ENCODE results near the gene ATG9A.
"Not testable (repeated sequence)": the region's sequence is repeated elsewhere in the genome, so short reads cannot be mapped to it uniquely, and the experiment has no call there.

ATG9A gene

GRCh38 chr2:219210196-219210885 lies 19.1 kb downstream of the ATG9A start:
- no peak overlapping the region for H3K9ac ChIP-seq (ENCODE audit: low read depth, low read length)
- peaks cover 8% of the 10 kb centered on the region for H3K36me3 ChIP-seq (ENCODE audit: insufficient read depth, low read length)
- peaks cover 5% of the 10 kb centered on the region; the same call in 1 of the 2 replicates for H3K4me1 ChIP-seq (ENCODE audit: insufficient read depth, low read length)
- no peaks in the 10 kb centered on the region for H3K9me3 ChIP-seq (ENCODE audit: control insufficient read depth, insufficient read depth, low read length)

DNA sequence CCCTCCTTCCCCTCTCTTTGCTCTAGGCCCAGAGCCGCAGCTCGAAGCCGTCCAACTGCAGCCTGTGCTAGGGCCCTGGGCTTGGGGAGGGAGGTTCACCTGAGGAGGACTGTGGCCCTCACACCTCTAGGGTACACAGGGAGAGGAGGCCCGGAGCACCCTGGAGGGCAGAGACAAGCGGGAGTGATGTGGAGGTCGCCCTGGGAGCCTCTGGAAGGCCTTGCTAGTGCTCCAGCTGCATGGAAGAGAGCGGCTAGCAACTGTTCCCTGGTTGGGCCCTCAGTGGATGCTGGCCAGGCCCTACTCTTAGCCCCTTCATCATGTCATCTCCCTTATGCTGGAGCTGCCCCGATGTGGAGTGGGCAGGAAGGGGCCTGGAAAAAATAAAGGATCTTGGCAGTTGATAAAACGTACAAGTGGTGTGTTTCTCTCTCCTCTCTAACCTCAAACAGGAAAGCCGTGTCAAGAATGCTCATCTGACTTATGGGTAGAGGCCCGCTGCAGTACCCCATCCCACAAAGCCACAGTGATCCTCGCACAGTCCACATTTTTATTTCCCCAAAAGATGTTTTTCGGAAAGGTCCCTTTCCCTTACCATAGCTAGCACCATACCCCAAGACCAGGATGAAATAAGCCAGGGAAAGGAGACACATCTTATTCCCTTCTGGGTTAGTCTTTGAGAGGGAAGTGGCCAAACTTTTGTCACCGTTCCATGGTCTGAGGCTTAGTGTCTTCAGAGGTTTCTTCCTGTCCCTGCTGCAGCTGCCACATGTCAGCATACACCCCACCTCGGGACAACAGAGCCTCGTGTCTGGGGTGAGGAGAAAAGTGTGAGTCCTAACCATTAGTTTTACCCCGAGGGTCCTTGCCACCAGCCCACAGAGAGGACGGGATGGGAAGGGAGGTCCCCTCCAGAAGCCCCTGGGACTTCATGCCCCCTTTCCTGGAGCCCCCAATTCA lies 19.9 kb downstream of the ATG9A start:
- H3K9ac ChIP-seq (ENCODE audit: low read depth, low read length) = no peak overlapping the region
- H3K36me3 ChIP-seq (ENCODE audit: insufficient read depth, low read length) = peaks cover 5% of the 10 kb centered on the region

DNA sequence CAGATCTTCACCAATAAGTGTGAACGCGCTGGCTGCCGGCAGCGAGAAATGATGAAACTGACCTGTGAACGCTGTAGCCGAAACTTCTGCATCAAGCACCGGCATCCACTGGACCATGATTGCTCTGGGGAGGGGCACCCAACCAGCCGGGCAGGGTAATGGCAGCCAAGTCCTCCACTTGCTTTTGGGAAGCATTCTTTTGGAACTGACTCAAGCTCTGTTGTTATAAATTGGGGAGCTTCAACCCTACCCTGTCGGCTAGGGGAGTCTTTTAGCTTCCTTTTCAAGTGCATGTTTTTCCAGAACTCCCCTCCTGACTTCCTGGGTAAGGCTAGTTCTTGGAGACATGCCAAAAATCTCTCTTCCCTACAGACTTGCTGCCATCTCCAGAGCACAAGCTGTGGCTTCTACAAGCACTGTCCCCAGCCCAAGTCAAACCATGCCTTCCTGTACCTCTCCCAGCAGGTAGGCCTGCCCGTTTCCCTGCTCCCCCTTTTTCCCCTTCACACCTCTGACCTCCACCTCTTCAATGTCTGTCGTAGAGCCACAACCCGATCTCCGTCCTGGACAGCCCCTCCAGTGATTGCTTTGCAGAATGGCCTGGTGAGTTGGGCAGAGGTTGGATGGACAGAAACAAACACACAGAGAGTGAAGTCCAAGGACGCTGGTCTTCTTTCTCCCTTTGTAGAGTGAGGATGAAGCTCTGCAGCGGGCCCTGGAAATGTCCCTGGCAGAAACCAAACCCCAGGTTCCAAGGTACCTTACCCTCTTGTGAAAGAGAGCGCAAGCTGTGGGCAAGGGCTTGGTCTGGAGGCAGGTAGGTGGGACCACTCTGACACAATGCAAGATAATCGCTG lies 21.3 kb downstream of the ATG9A start:
- no peaks in the 10 kb centered on the region; the same call in 1 of the 2 replicates for H3K36me3 ChIP-seq (ENCODE audit: insufficient read depth, low read length)
- no peak overlapping the region for H3K9ac ChIP-seq (ENCODE audit: low read depth, low read length)
- H3K9me3 ChIP-seq (ENCODE audit: control insufficient read depth, insufficient read depth, low read length) = no peaks in the 10 kb centered on the region
- peaks cover 5% of the 10 kb centered on the region; the same call in 1 of the 2 replicates for H3K4me1 ChIP-seq (ENCODE audit: insufficient read depth, low read length)

More for the DNA sequence above, 19.9 kb downstream of the ATG9A start:
- peaks cover 5% of the 10 kb centered on the region; the same call in 1 of the 2 replicates for H3K4me1 ChIP-seq (ENCODE audit: insufficient read depth, low read length)
- no peaks in the 10 kb centered on the region for H3K9me3 ChIP-seq (ENCODE audit: control insufficient read depth, insufficient read depth, low read length)

- H3K9me3 ChIP-seq (ENCODE audit: control insufficient read depth, insufficient read depth, low read length) = no peaks in the 10 kb centered on the region
- H3K36me3 ChIP-seq (ENCODE audit: insufficient read depth, low read length) = no peaks in the 10 kb centered on the region; the same call in 1 of the 2 replicates
- peaks cover 5% of the 10 kb centered on the region; the same call in 1 of the 2 replicates for H3K4me1 ChIP-seq (ENCODE audit: insufficient read depth, low read length)
- peak overlapping the region; percentile 95 for H3K9ac ChIP-seq (ENCODE audit: low read depth, low read length)
Measured at GRCh38 chr2:219207134-219207883, 22.1 kb downstream of the ATG9A start.

GRCh38 chr2:219206328-219207133 lies 22.9 kb downstream of the ATG9A start, which contains the start of gene ZFAND2B:
ZFAND2B (plus strand) TSS chr2:219206782; CDS start chr2:219206988, 206 bp downstream.
- H3K4me1 ChIP-seq (ENCODE audit: insufficient read depth, low read length) = peaks cover 5% of the 10 kb centered on the region; the same call in 1 of the 2 replicates

DNA sequence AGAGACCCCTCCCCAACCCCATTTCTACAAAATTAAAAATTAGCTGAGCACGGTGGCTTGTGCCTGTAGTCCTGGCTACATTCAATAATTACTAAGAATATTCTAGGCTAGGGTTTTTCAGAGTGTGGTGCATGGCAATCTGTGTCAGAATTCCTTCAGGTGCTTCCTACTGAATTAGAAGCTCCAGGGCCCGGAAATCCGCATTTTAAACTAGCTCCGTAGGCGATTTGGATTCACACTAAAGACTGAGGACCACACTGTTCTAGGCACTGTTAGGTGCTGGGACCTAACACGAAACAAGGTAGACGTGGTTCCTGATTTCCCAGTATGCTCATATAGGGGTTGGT lies 23.5 kb downstream of the ATG9A start:
- Histone ChIP-seq H3K9me3 (ENCODE audit: control insufficient read depth, insufficient read depth, low read length) (no peaks in the 10 kb centered on the region), H3K4me1 (ENCODE audit: insufficient read depth, low read length) (peaks cover 5% of the 10 kb centered on the region; the same call in 1 of the 2 replicates), H3K36me3 (ENCODE audit: insufficient read depth, low read length) (no peaks in the 10 kb centered on the region; the same call in 1 of the 2 replicates), H3K9ac (ENCODE audit: low read depth, low read length) (peak overlapping the region; percentile 95)

More at GRCh38 chr2:219206328-219207133, 22.9 kb downstream of the ATG9A start, which contains the start of gene ZFAND2B:
- Histone ChIP-seq H3K36me3 (ENCODE audit: insufficient read depth, low read length) (no peaks in the 10 kb centered on the region; the same call in 1 of the 2 replicates), H3K9me3 (ENCODE audit: control insufficient read depth, insufficient read depth, low read length) (no peaks in the 10 kb centered on the region), H3K9ac (ENCODE audit: low read depth, low read length) (peak within 1 kb of the TSS; percentile 95)

GRCh38 chr2:219205165-219205538 lies 24.3 kb downstream of the ATG9A start:
- no peaks in the 10 kb centered on the region; the same call in 1 of the 2 replicates for H3K36me3 ChIP-seq (ENCODE audit: insufficient read depth, low read length)
- H3K9me3 ChIP-seq (ENCODE audit: control insufficient read depth, insufficient read depth, low read length) = no peaks in the 10 kb centered on the region
- peaks cover 5% of the 10 kb centered on the region; the same call in 1 of the 2 replicates for H3K4me1 ChIP-seq (ENCODE audit: insufficient read depth, low read length)
- H3K9ac ChIP-seq (ENCODE audit: low read depth, low read length) = no peak overlapping the region

DNA sequence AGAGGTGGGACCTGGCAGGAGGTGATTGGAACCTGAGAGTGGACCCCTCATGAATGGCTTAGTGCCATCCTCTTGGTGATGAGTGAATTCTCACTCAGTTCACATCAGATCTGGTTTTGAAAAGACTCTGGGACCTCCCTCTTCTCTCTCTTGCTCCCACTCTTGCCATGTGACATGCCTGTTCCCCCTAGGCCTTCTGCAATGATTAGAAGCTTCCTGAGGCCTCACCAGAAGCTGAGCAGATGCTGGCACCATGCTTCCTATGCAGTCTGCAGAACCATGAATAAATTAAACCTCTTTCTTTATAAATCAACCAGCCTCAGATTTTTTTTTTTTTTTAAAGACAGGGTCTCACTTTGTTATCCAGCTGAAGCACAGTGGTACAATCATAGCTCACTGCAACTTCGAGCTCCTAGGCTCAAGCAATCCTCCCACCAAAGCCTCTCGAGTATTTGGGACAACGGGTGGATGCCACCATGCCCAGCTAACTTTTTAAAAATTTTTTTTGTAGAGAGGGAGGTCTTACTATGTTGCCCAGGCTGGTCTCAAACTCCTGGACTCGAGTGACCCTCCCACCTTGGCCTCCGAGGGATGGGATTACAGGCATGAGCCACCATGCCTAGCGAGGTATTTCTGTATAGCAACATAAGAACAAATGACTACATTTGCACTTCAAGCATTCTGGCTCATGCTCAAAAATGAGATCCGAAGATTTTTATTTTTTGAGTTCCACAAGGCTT lies 24.8 kb downstream of the ATG9A start:
- H3K9me3 ChIP-seq (ENCODE audit: control insufficient read depth, insufficient read depth, low read length) = no peaks in the 10 kb centered on the region
- H3K36me3 ChIP-seq (ENCODE audit: insufficient read depth, low read length) = no peaks in the 10 kb centered on the region; the same call in 1 of the 2 replicates
- H3K9ac ChIP-seq (ENCODE audit: low read depth, low read length) = no peak overlapping the region
- peaks cover 5% of the 10 kb centered on the region; the same call in 1 of the 2 replicates for H3K4me1 ChIP-seq (ENCODE audit: insufficient read depth, low read length)

DNA sequence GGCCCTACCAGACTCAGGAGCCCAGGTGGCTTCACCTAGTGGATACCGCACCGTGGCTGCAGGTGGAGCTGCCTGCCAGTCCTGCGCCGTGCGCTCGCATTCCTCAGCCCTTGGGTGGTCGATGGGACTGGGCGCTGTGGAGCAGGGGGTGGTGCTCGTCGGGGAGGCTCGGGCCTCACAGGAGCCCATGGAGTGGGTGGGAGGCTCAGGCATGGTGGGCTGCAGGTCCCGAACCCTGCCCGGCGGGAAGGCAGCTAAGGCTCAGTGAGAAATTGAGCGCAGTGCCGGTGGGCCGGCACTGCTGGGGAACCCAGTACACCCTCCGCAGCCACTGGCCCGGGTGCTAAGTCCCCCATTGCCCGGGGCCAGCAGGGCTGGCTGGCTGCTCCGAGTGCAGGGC lies 28.1 kb downstream of the ATG9A start:
- H3K4me1 ChIP-seq (ENCODE audit: insufficient read depth, low read length); H3K9me3 ChIP-seq (ENCODE audit: control insufficient read depth, insufficient read depth, low read length); H3K9ac ChIP-seq (ENCODE audit: low read depth, low read length); H3K36me3 ChIP-seq (ENCODE audit: insufficient read depth, low read length): not testable (repeated sequence)

DNA sequence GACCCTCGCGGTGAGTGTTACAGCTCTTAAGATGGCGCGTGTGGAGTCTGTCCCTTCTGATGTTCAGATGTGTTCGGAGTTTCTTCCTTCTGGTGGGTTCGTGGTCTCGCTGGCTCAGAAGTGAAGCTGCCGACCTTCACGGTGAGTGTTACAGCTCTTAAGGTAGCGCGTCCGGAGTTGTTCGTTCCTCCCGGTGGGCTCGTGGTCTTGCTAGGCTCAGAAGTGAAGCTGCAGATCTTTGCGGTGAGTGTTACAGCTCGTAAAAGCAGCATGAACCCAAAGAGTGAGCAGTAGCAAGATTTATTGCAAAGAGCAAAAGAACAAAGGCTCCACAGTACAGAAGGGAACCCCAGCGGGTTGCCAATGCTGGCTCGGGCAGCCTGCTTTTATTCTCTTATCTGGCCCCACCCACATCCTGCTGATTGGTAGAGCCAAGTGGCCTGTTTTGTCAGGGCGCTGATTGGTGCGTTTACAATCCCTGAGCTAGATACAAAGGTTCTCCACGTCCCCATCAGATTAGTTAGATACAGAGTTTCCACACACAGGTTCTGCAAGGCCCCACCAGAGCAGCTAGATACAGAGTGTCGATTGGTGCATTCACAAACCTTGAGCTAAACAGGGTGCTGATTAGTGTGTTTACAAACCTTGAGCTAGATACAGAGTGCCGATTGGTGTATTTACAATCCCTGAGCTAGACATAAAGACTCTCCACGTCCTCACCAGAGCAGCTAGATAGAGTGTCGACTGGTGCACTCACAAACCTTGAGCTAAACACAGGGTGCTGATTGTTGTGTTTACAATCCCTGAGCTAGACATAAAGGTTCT lies 28.7 kb downstream of the ATG9A start:
- not testable (repeated sequence) for H3K4me1 ChIP-seq (ENCODE audit: insufficient read depth, low read length); H3K36me3 ChIP-seq (ENCODE audit: insufficient read depth, low read length); H3K9me3 ChIP-seq (ENCODE audit: control insufficient read depth, insufficient read depth, low read length); H3K9ac ChIP-seq (ENCODE audit: low read depth, low read length)

GRCh38 chr2:219199470-219200211 lies 29.8 kb downstream of the ATG9A start:
- peaks cover 3% of the 10 kb centered on the region; the same call in 1 of the 2 replicates for H3K4me1 ChIP-seq (ENCODE audit: insufficient read depth, low read length)
- H3K9ac ChIP-seq (ENCODE audit: low read depth, low read length) = no peak overlapping the region
- no peaks in the 10 kb centered on the region for H3K36me3 ChIP-seq (ENCODE audit: insufficient read depth, low read length)
- no peaks in the 10 kb centered on the region for H3K9me3 ChIP-seq (ENCODE audit: control insufficient read depth, insufficient read depth, low read length)

Data from ES-I3 (cell line).